Smooth muscle cell of the pulmonary artery (primary cell): ENCODE measurements around the gene CCDC182. TPM values are rescaled to one million over a fixed set of nuclear protein-coding genes. Genes with fewer than 3 reads are reported as not detected.

Experiments used
- total RNA-seq: library from RNA; depleted of rRNA; stranded (reverse); fragments of >200 nt; gene quantifications from 2 replicates; pipeline ENCODE4 v1.2.3, GENCODE V29; 2014

Gene CCDC182
- not detected in 2 replicates for total RNA-seq

DNA sequence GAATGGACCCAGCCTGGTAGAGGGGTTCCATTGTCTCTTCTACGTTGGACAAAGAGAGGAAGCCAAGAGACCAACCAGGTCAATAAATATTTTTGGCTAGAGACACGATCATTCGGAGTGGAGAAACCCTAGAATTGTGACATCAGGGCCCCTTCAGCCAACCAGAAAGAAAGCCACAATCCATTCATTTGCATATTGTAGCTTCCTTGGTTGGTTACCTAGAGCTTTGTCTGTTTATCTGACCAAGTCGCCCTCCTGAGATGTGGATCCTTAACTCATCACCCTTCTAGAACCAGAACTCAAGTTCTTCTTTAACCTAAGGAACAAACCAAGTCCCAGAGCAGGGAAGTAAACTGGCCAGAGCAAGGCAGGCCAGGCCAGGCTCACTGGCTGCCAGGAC, at the start of gene CCDC182:
Gene CCDC182 (minus strand): TSS at position 58 of the 400 bp plus-strand sequence. CDS start 27 bp downstream, at position 31.

Other genes with a start within 250 kb of the CCDC182 start
- gene MRPS23, start 104.7 kb upstream of the CCDC182 start, total RNA-seq = 16.6 and 28.2 TPM in 2 replicates
- gene CUEDC1, start 210.1 kb upstream of the CCDC182 start, total RNA-seq = 13.9 and 14.3 TPM in 2 replicates
- 33.4 and 35.5 TPM in 2 replicates for gene VEZF1, start 243.0 kb upstream of the CCDC182 start, total RNA-seq